Endothelial cell (in vitro differentiated cells): ENCODE measurements around the gene VWA2. TPM values are rescaled to one million over a fixed set of nuclear protein-coding genes. Genes with fewer than 3 reads are reported as not detected.

Experiments
- DNase-seq: peaks from one replicate; pipeline ENCODE4 v3.0.0; 2021; ENCODE audit warnings: low spot score
- H3K27ac Mint-ChIP-seq: one replicate; pipeline ENCODE4 v1.8.0; 2021; ENCODE audit warnings: mixed read lengths, inconsistent platforms; ENCODE audit not compliant: unreplicated experiment
- H3K27me3 Mint-ChIP-seq: one replicate; pipeline ENCODE4 v1.8.0; 2021; ENCODE audit warnings: mild to moderate bottlenecking, moderate library complexity, mixed read lengths, inconsistent platforms; ENCODE audit not compliant: unreplicated experiment
- H3K36me3 Mint-ChIP-seq: one replicate; pipeline ENCODE4 v1.8.0; 2021; ENCODE audit warnings: mild to moderate bottlenecking, low read depth, mixed read lengths, inconsistent platforms; ENCODE audit not compliant: unreplicated experiment
- H3K4me1 Mint-ChIP-seq: one replicate; pipeline ENCODE4 v1.8.0; 2021; ENCODE audit warnings: mild to moderate bottlenecking, mixed read lengths, inconsistent platforms; ENCODE audit not compliant: unreplicated experiment
- H3K4me3 Mint-ChIP-seq: one replicate; pipeline ENCODE4 v1.8.0; 2021; ENCODE audit warnings: mild to moderate bottlenecking, mixed read lengths, inconsistent platforms; ENCODE audit not compliant: unreplicated experiment
- H3K9me3 Mint-ChIP-seq: one replicate; pipeline ENCODE4 v1.8.0; 2021; ENCODE audit warnings: mixed read lengths, inconsistent platforms; ENCODE audit not compliant: unreplicated experiment
- CTCF ChIP-seq: fragments of 200-600 bp; sonication (generic); IDR thresholded peaks from one replicate; pipeline ENCODE4 v1.5.0; 2021; ENCODE audit warnings: antibody characterized with exemption; ENCODE audit not compliant: unreplicated experiment
- total RNA-seq: library from RNA; stranded (reverse); fragmentation: NEBNext Ultra II Directional; extraction: Animal tissue kit (Norgen Biotek cat#: 25700); gene quantifications from one replicate; pipeline ENCODE4 v1.2.1, GENCODE V29; 2021; ENCODE audit not compliant: unreplicated experiment

Gene VWA2
- total RNA-seq, 1 donor from 2014 or later, result 2.4 TPM

DNA sequence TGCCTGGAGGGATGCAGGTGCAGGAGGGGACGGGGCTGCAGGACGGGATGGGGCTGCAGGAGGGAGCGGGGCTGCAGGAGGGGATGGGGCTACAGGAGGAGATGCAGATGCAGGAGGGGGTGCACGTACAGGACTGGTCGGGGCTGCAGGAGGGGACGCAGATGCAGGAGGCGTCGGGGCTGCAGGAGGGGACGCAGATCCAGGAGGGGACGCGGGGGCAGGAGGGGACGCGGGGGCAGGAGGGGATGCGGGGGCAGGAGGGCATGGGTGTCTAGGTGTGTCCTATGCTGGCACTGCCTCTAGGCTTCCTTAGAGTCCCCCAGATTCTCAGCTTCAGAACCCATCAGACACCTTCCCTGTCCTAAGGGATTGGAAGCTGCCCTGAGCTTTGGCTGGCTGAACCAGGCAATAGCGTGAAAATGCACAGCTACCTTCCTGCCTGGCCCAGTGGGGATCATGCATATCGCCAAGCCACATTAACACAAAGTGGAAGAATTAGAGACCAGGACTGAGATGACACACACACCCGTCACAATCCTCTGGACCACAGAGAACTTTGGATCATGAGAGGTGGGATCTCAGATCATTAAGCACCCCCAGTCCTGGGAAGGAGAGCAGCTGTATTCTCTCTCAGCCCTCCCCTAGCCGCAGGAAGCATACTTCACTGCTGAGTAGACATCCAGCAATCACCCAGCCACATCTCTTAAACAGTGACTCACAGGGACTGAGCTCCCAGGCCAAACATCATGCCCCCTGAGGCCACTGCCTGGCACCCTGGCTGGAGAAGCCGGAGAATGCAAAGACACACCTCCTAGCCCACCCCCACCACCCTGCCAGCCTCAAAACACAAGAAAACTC, 67.3 kb downstream of the VWA2 start:
- Mint-ChIP-seq H3K36me3 (no peaks in the 10 kb centered on the region), H3K27ac (no peak overlapping the region), H3K27me3 (peaks cover 11% of the 10 kb centered on the region), H3K4me1 (peaks cover 9% of the 10 kb centered on the region), H3K4me3 (no peak overlapping the region), H3K9me3 (no peaks in the 10 kb centered on the region)
- TF ChIP-seq CTCF, result no peak
- no peak for DNase-seq

- TF ChIP-seq CTCF, result no peak
- H3K9me3 Mint-ChIP-seq, result no peaks in the 10 kb centered on the region
- H3K4me3 Mint-ChIP-seq, result no peak overlapping the region
- no peak for DNase-seq
- no peaks in the 10 kb centered on the region for H3K36me3 Mint-ChIP-seq
- peaks cover 15% of the 10 kb centered on the region for H3K4me1 Mint-ChIP-seq
- H3K27ac Mint-ChIP-seq, result no peak overlapping the region
- H3K27me3 Mint-ChIP-seq, result peaks cover 15% of the 10 kb centered on the region
These were observed 68.7 kb downstream of the VWA2 start for GRCh38 chr10:114307731-114308130.

GRCh38 chr10:114308531-114309363, 69.7 kb downstream of the VWA2 start:
- H3K36me3 Mint-ChIP-seq, result no peaks in the 10 kb centered on the region
- DNase-seq, result no peak
- no peaks in the 10 kb centered on the region for H3K9me3 Mint-ChIP-seq
- H3K27me3 Mint-ChIP-seq, result peaks cover 14% of the 10 kb centered on the region
- no peak overlapping the region for H3K27ac Mint-ChIP-seq
- peaks cover 12% of the 10 kb centered on the region for H3K4me1 Mint-ChIP-seq
- no peak overlapping the region for H3K4me3 Mint-ChIP-seq
- TF ChIP-seq CTCF, result no peak

DNA sequence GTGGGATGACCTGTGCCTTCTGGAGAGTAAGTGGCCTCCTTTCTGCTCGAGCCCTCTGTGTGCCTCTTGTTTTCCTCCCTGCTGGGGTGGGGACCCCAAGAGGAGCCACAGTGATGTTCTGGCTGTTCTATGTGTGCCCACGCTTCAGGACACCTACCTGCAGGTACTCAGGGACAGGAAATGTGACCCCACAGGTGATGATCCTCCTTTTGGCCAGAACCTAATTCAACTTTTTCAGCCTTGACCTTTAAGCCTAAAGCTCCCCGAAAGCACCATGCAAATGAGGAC, 70.3 kb downstream of the VWA2 start:
- H3K27ac Mint-ChIP-seq, result no peak overlapping the region
- no peaks in the 10 kb centered on the region for H3K9me3 Mint-ChIP-seq
- H3K4me1 Mint-ChIP-seq, result peaks cover 7% of the 10 kb centered on the region
- peaks cover 11% of the 10 kb centered on the region for H3K27me3 Mint-ChIP-seq
- DNase-seq, result no peak
- no peak overlapping the region for H3K4me3 Mint-ChIP-seq
- TF ChIP-seq CTCF, result no peak
- no peaks in the 10 kb centered on the region for H3K36me3 Mint-ChIP-seq

DNA sequence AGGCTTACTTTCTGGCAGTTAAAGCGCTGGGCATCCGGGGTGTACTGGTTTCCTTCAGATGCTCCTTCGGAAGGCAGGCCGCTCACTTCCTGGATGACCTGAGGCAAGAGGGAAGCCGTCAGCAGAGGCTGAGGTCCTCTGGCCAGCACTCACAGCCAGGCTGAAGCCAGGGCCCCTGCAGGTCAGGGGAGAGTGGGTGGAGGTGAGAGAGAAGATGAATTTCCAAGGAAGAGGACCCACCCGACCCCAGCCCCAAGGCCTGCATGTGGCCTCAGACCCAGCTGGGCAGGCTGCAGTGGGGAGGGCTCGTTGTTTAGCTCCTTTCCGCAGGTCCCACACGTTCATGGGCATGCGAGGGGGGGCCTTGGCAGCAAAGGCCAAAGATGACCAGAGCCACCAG, 71.3 kb downstream of the VWA2 start:
- no peak overlapping the region for H3K4me3 Mint-ChIP-seq
- DNase-seq, result no peak
- peaks cover 11% of the 10 kb centered on the region for H3K27me3 Mint-ChIP-seq
- no peak overlapping the region for H3K27ac Mint-ChIP-seq
- no peaks in the 10 kb centered on the region for H3K9me3 Mint-ChIP-seq
- H3K4me1 Mint-ChIP-seq, result peaks cover 5% of the 10 kb centered on the region
- TF ChIP-seq CTCF, result no peak
- no peaks in the 10 kb centered on the region for H3K36me3 Mint-ChIP-seq
